GM23338 (cell line): ENCODE results near the gene SLC36A4. TPM values are rescaled to one million over a fixed set of nuclear protein-coding genes. Genes with fewer than 3 reads are reported as not detected.

ENCODE experiments used
- ATAC-seq: fragments of 200-7000 bp; cut with Tn5 transposase; 3 replicates; pipeline ENCODE4 v1.9.1; 2020
- DNase-seq: peaks from one replicate; pipeline ENCODE4 v3.0.0-alpha.2; 2015; ENCODE audit warnings: low spot score
- H2AFZ ChIP-seq: fragments of 200-600 bp; sonication (generic); 2 replicates; pipeline ENCODE4 v1.8.0; 2016; ENCODE audit warnings: antibody characterized with exemption, mild to moderate bottlenecking, moderate library complexity
- H3F3A ChIP-seq: fragments of 200-600 bp; sonication (generic); replicated peaks from 2 replicates; pipeline ENCODE4 v1.8.0; 2017; ENCODE audit warnings: antibody characterized with exemption, mixed run types, low read depth
- H3K27ac ChIP-seq: fragments of 200-600 bp; sonication (generic); 2 replicates; pipeline ENCODE4 v1.6.1; 2016; ENCODE audit warnings: low read depth
- H3K27me3 ChIP-seq: fragments of 200-600 bp; sonication (generic); 2 replicates; pipeline ENCODE4 v1.8.0; 2016; ENCODE audit warnings: mild to moderate bottlenecking, mixed run types, moderate library complexity; ENCODE audit not compliant: insufficient read depth
- H3K36me3 ChIP-seq: fragments of 200-600 bp; sonication (generic); 2 replicates; pipeline ENCODE4 v1.8.0; 2016; ENCODE audit warnings: mild to moderate bottlenecking; ENCODE audit not compliant: insufficient read depth
- H3K4me1 ChIP-seq: fragments of 200-600 bp; sonication (generic); 2 replicates; pipeline ENCODE4 v1.8.0; 2016; ENCODE audit warnings: mild to moderate bottlenecking, moderate library complexity; ENCODE audit not compliant: insufficient read depth
- H3K4me2 ChIP-seq: fragments of 200-600 bp; sonication (generic); 2 replicates; pipeline ENCODE4 v1.7.1; 2017; ENCODE audit warnings: mixed run types
- H3K4me3 ChIP-seq: fragments of 200-600 bp; sonication (generic); 2 replicates; pipeline ENCODE4 v1.6.1; 2016; ENCODE audit warnings: mixed run types
- H3K79me2 ChIP-seq: fragments of 200-600 bp; sonication (generic); replicated peaks from 2 replicates; pipeline ENCODE4 v1.8.0; 2017; ENCODE audit warnings: mild to moderate bottlenecking; ENCODE audit not compliant: insufficient read depth
- H3K9me2 ChIP-seq: fragments of 200-600 bp; sonication (generic); 2 replicates; pipeline ENCODE4 v1.8.0; 2017; ENCODE audit not compliant: insufficient read depth
- H4K20me1 ChIP-seq: fragments of 200-600 bp; sonication (generic); replicated peaks from 2 replicates; pipeline ENCODE4 v1.8.0; 2017; ENCODE audit warnings: mild to moderate bottlenecking; ENCODE audit not compliant: insufficient read depth
- H3K27ac Mint-ChIP-seq: 2 replicates; pipeline ENCODE4 v1.8.0; 2020; ENCODE audit warnings: inconsistent platforms, mild to moderate bottlenecking, moderate library complexity, mixed read lengths
- H3K27me3 Mint-ChIP-seq: 3 replicates; pipeline ENCODE4 v1.8.0; 2022; ENCODE audit warnings: low read depth, mild to moderate bottlenecking, moderate library complexity, mixed read lengths, inconsistent platforms; ENCODE audit not compliant: insufficient read depth, poor library complexity
- H3K36me3 Mint-ChIP-seq: 3 replicates; pipeline ENCODE4 v1.8.0; 2021; ENCODE audit warnings: low read depth, mild to moderate bottlenecking, inconsistent platforms, moderate library complexity, mixed read lengths
- H3K4me1 Mint-ChIP-seq: 3 replicates; pipeline ENCODE4 v1.8.0; 2020; ENCODE audit warnings: mild to moderate bottlenecking, inconsistent platforms, mixed read lengths
- H3K4me3 Mint-ChIP-seq: 3 replicates; pipeline ENCODE4 v1.8.0; 2021; ENCODE audit warnings: moderate library complexity, mild to moderate bottlenecking, inconsistent platforms, mixed read lengths
- H3K9me3 Mint-ChIP-seq: 3 replicates; pipeline ENCODE4 v1.8.0; 2020; ENCODE audit warnings: moderate library complexity, mild to moderate bottlenecking, inconsistent platforms, mixed read lengths
- CREB1 ChIP-seq: fragments of 250-450 bp; sonication (Bioruptor Pico); IDR thresholded peaks from 2 replicates; pipeline ENCODE4 v1.5.0; 2020; ENCODE audit warnings: low read depth, mild to moderate bottlenecking, moderate library complexity
- CTCF ChIP-seq, 2 experiments: fragments of 200-600 bp in 1 of 2; sonication (generic) in 1 of 2; conservative IDR thresholded peaks; 2 replicates each; pipeline versions ENCODE4 v1.5.1 to v1.6.1; 2016 to 2017; ENCODE audit warnings: antibody characterized with exemption in 2 of 2, low read depth in 2 of 2, mild to moderate bottlenecking in 2 of 2, moderate library complexity in 1 of 2
- EZH2 ChIP-seq: fragments of 200-600 bp; sonication (generic); IDR thresholded peaks from one replicate; pipeline ENCODE4 v1.8.0; 2017; ENCODE audit warnings: antibody characterized with exemption, mild to moderate bottlenecking, low read depth; ENCODE audit not compliant: unreplicated experiment
- JUNB ChIP-seq: IDR thresholded peaks from one replicate; pipeline ENCODE4 v1.6.1; 2016; ENCODE audit warnings: antibody characterized with exemption; ENCODE audit not compliant: unreplicated experiment
- NANOG ChIP-seq: IDR thresholded peaks from 2 replicates; pipeline ENCODE4 v1.6.1; 2016; ENCODE audit warnings: antibody characterized with exemption, borderline replicate concordance
- REST ChIP-seq: IDR thresholded peaks from one replicate; pipeline ENCODE4 v1.6.1; 2018; ENCODE audit warnings: antibody characterized with exemption; ENCODE audit not compliant: unreplicated experiment
- STAT1 ChIP-seq: IDR thresholded peaks from one replicate; pipeline ENCODE4 v1.6.1; 2016; ENCODE audit warnings: antibody characterized with exemption; ENCODE audit not compliant: unreplicated experiment
- ZNF114 ChIP-seq: fragments of 250-450 bp; sonication (Bioruptor Pico); IDR thresholded peaks from 2 replicates; pipeline ENCODE4 v1.5.0; 2020; ENCODE audit warnings: mild to moderate bottlenecking, moderate library complexity
- ZNF331 ChIP-seq: fragments of 250-450 bp; sonication (Bioruptor Pico); IDR thresholded peaks from 2 replicates; pipeline ENCODE4 v1.5.0; 2020; ENCODE audit warnings: low read depth, mild to moderate bottlenecking, moderate library complexity
- polyA plus RNA-seq: library from polyadenylated mRNA; unstranded; fragments of >200 nt; fragmentation: Nextera tagmentation; extraction: Ambion mirVana; gene quantifications from 2 replicates; pipeline ENCODE4 v1.2.1, GENCODE V29; 2016
- total RNA-seq: library from RNA; depleted of rRNA; stranded (reverse); fragments of >200 nt; shearing (Covaris generic); gene quantifications from 2 replicates; pipeline ENCODE4 v1.2.3, GENCODE V29; 2014
- TF ChIP-seq, protein P1 (sequence below): IDR thresholded peaks from 2 replicates; pipeline ENCODE4 v1.6.1; 2016; ENCODE audit warnings: antibody characterized with exemption

The SLC36A4 gene
- total and polyA plus RNA-seq, 2 experiments from 2014 or later, result 24.9 to 34.6 TPM

DNA sequence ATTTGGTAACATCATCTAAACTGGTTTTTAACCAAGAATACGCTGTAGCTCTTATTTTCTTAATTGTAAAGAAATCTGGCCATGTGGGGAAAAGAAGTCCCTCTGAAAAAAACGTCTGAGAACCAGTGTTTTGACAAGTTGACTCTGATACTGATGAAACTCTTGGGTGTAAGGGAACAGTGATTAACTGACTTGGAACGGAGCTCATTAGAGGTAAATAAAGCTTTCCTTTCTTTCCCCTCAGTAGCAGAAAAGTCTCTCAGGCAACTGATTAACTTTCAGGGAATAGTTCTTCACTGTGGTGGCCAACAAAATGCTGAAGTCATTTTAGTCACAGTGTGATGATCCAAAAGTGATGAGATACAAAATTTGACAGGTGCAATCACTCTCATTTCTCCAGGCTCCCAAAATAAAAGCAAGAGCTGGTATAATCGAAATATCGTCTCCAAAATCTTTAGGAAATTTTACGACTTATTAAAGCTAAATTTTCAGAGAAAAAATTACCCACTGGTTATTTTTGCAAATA lies 52.3 kb downstream of the SLC36A4 start:
- H3K36me3 ChIP-seq, result no peaks in the 10 kb centered on the region
- H3K4me3 ChIP-seq, result no peak overlapping the region
- no peak for ATAC-seq
- TF ChIP-seq REST, result no peak
- no peak for TF ChIP-seq EZH2
- no peak for TF ChIP-seq ZNF114 (CRISPR knock-in tag)
- no peak for TF ChIP-seq CREB1 (CRISPR knock-in tag)
- no peak for TF ChIP-seq ZNF331 (CRISPR knock-in tag)
- no peak for TF ChIP-seq NANOG
- TF ChIP-seq, protein P1, sequence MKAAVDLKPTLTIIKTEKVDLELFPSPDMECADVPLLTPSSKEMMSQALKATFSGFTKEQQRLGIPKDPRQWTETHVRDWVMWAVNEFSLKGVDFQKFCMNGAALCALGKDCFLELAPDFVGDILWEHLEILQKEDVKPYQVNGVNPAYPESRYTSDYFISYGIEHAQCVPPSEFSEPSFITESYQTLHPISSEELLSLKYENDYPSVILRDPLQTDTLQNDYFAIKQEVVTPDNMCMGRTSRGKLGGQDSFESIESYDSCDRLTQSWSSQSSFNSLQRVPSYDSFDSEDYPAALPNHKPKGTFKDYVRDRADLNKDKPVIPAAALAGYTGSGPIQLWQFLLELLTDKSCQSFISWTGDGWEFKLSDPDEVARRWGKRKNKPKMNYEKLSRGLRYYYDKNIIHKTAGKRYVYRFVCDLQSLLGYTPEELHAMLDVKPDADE, result no peak
- no peak for TF ChIP-seq CTCF (conservative IDR thresholded peaks at IDR 0.05; ENCODE audit: low read depth in 2 of 2)
- TF ChIP-seq JUNB, result no peak
- TF ChIP-seq STAT1, result no peak
- H3K27ac ChIP-seq, result 0 out of 2 replicates have a peak overlapping the region, but pooled peaks have one; percentile 36
- no peaks in the 10 kb centered on the region for H4K20me1 ChIP-seq
- Mint-ChIP-seq H3K36me3 (no peaks in the 10 kb centered on the region), H3K4me1 (no peaks in the 10 kb centered on the region), H3K9me3 (peaks cover 4% of the 10 kb centered on the region; the same call in 1 of the 3 replicates), H3K4me3 (no peak overlapping the region), H3K27ac (no peak overlapping the region), H3K27me3 (no peaks in the 10 kb centered on the region)
- no peaks in the 10 kb centered on the region for H3K79me2 ChIP-seq
- no peaks in the 10 kb centered on the region for H3K27me3 ChIP-seq
- no peaks in the 10 kb centered on the region for H3K4me1 ChIP-seq
- H3K9me2 ChIP-seq, result no peaks in the 10 kb centered on the region
- no peak overlapping the region for H3K4me2 ChIP-seq
- no peaks in the 10 kb centered on the region for H3F3A ChIP-seq
- no peak for DNase-seq
- H2AFZ ChIP-seq, result no peak overlapping the region
